Activated CD4-positive, alpha-beta T cell treated with anti-CD3 and anti-CD28 coated beads, Interleukin-2, amount 10 ng/mL, durations not matched to agents 7 days and 5 days (primary cell): Measurements from ENCODE around the gene CUL9. TPM values are rescaled to one million over a fixed set of nuclear protein-coding genes. Genes with fewer than 3 reads are reported as not detected.

ENCODE experiments used
- CTCF ChIA-PET: fragments of 350-600 bp; sonication (Branson Sonifier 250); formaldehyde crosslinking; loops from one replicate; lab custom pipeline; 2021; ENCODE audit warnings: antibody characterized with exemption; lab: Charles Lee
- POLR2A ChIA-PET: fragments of 350-600 bp; sonication (Branson Sonifier 250); formaldehyde crosslinking; loops from one replicate; lab custom pipeline; 2021; ENCODE audit warnings: antibody characterized with exemption; lab: Charles Lee
- DNase-seq: peaks from one replicate; pipeline ENCODE4 v3.0.0-alpha.2; 2020
- H3K27ac Mint-ChIP-seq: one replicate; pipeline ENCODE4 v1.8.0; 2021; ENCODE audit warnings: mild to moderate bottlenecking, moderate library complexity, mixed read lengths
- H3K27me3 Mint-ChIP-seq: one replicate; pipeline ENCODE4 v1.8.0; 2021; ENCODE audit warnings: mixed read lengths
- H3K36me3 Mint-ChIP-seq: one replicate; pipeline ENCODE4 v1.8.0; 2021; ENCODE audit warnings: low read depth, mixed read lengths
- H3K4me1 Mint-ChIP-seq: one replicate; pipeline ENCODE4 v1.8.0; 2021; ENCODE audit warnings: mixed read lengths
- H3K4me3 Mint-ChIP-seq: one replicate; pipeline ENCODE4 v1.8.0; 2021; ENCODE audit warnings: mild to moderate bottlenecking, moderate library complexity, mixed read lengths
- H3K9me3 Mint-ChIP-seq: one replicate; pipeline ENCODE4 v1.8.0; 2021; ENCODE audit warnings: mixed read lengths
- total RNA-seq, 2 experiments: library from RNA; stranded (reverse); gene quantifications; one replicate each; pipeline ENCODE4 v1.2.3, GENCODE V29; 2021

CUL9 gene
- total RNA-seq, 2 experiments from 2014 or later = 57.8 to 60.7 TPM

- Mint-ChIP-seq H3K4me1 (peaks cover 19% of the 10 kb centered on the region), H3K4me3 (no peak within 1 kb of the TSS), H3K27ac (no peak within 1 kb of the TSS), H3K27me3 (peaks cover 27% of the 10 kb centered on the region), H3K36me3 (no peaks in the 10 kb centered on the region), H3K9me3 (no peaks in the 10 kb centered on the region)
- POLR2A ChIA-PET = interaction anchor here (0.6 kb wide), 1 partner anchor 234 kb away, joined by 3 read pairs; the partner anchor contains the start of gene TJAP1
- DNase-seq = peak; percentile 30
- CTCF ChIA-PET = interaction anchor here (0.9 to 3.7 kb wide), 2 partner anchors 13 to 16 kb away, joined by 4 to 21 read pairs; partner anchors contain the start of gene DNPH1
Measured at GRCh38 chr6:43242908-43243663, 61.1 kb downstream of the CUL9 start, which contains the start of gene TTBK1. Gene TTBK1, plus strand, starts transcription at chr6:43243481. Its CDS starts 3,180 bp downstream, at chr6:43246661.

GRCh38 chr6:43243664-43244321 is 61.8 kb downstream of the CUL9 start:
- Mint-ChIP-seq H3K27me3 (peaks cover 27% of the 10 kb centered on the region), H3K9me3 (no peaks in the 10 kb centered on the region), H3K27ac (no peak overlapping the region), H3K36me3 (no peaks in the 10 kb centered on the region), H3K4me3 (no peak overlapping the region), H3K4me1 (peaks cover 19% of the 10 kb centered on the region)
- DNase-seq = no peak
- ChIA-PET POLR2A (no interaction called here), CTCF (interaction anchor here (0.9 to 3.7 kb wide), 2 partner anchors 14 to 17 kb away, joined by 4 to 21 read pairs; partner anchors contain the start of gene DNPH1)

DNA sequence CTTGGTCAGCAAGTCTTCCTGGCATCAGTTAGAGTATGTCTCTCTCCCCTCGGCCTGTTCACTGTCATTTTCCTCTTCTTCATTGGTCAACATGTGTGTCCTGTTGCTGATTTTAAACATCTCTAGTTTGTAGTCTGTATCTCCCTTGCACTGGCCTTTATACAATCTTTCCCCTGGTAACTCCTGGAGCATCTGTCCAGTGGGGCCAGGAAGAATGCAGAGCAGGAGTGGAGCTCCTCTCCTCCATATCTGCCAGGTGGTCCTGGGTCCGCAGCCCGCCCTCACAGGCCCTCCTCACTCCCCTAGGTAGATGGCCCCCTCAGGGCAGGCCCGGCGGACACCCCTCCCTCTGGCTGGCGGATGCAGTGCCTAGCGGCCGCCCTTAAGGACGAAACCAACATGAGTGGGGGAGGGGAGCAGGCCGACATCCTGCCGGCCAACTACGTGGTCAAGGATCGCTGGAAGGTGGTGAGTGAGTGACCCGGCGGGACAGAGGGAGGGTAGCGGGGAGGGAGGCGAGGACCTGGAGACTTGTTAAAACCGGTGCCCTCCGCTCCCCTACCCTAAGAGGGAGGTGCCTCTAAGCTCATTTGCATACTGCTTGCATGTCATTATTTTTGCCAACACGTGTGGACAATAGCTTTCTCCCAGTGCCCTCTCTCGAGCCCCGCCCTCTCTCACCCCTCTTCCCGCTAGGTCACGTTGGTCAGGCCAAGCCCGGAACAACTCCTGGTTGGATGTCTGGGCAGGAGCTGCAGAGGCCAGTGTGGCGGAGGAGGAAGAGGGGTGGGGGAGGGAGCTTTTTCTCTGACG is 64.5 kb downstream of the CUL9 start:
- peak overlapping the region; percentile 82 for H3K27ac Mint-ChIP-seq
- ChIA-PET CTCF (interaction anchor here (0.6 to 3.6 kb wide), 4 partner anchors 17 to 137 kb away, joined by 3 to 15 read pairs (median 4); partner anchors contain the start of gene DNPH1), POLR2A (no interaction called here)
- H3K9me3 Mint-ChIP-seq = no peaks in the 10 kb centered on the region
- peaks cover 25% of the 10 kb centered on the region for H3K4me1 Mint-ChIP-seq
- no peak for DNase-seq
- H3K4me3 Mint-ChIP-seq = peak overlapping the region; percentile 71
- H3K36me3 Mint-ChIP-seq = no peaks in the 10 kb centered on the region
- peaks cover 21% of the 10 kb centered on the region for H3K27me3 Mint-ChIP-seq

DNA sequence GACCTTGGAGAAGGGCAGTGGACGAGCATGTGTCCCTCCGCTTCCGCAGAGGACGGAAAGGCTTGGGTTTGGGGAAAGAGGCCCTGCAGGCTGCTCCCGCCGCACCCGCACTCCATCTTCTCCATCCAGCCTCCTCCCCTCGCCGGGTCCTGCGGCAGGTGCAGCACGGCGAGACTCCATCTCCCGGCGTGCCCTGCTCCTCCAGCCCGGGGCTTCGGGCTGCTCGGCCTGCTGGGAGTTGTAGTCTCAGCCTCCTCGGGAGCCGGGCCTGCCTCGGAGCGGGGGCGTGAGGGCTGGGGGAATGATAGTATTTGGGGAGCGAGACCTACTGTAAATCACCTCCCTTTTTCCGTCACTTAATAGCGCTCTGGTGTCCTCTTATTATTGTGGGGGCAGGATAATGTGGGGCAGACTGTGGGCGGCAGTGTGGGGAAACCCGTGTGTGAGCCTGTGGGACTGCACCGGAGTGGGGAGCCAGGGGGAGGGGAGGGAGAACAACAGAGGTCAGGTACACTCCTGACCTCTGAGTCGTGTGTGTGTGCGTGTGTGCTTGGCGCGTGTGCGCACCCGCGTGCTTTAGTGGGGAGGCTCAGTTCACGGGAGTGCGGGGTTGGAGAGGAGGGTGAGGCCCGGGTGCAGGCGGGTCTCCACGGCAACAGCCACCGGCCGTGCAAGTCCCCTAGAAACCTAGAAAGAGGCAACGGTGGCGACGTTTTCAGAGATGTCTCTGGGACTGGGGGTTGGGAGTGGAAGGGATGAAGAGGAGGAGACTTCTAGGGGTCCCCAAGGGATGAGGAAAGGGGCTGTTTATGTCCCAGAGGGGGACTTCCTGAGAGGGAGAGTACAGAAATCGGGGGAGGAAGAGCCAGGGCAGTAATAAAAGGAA is 65.4 kb downstream of the CUL9 start:
- Mint-ChIP-seq H3K27me3 (peaks cover 19% of the 10 kb centered on the region), H3K4me3 (peak overlapping the region; percentile 71), H3K36me3 (no peaks in the 10 kb centered on the region), H3K4me1 (peaks cover 25% of the 10 kb centered on the region), H3K27ac (peak overlapping the region; percentile 82), H3K9me3 (no peaks in the 10 kb centered on the region)
- ChIA-PET CTCF (interaction anchor here (0.6 to 3.6 kb wide), 4 partner anchors 16 to 137 kb away, joined by 3 to 15 read pairs (median 4); partner anchors contain the start of gene DNPH1), POLR2A (no interaction called here)
- peak; percentile 85 for DNase-seq

DNA sequence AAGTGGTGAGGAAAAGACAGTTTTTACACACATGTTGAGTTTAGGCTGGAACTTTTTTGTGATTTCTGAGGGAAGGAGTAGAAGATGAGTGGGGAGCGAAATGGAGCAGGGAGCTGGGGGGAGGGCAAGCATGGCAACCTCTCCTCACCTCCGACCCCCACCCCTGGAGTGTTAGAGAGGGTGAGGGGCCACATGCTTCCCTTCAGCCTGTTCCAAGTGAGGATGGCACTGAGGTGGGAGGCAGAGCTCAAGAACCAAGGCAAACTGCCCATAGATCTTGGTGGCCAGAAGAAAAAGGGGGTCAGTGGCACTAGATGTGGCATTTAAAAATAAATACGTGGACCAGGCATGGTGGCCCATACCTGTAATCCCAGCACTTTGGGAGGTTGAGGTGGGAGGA is 66.1 kb downstream of the CUL9 start:
- peak overlapping the region; percentile 71 for H3K4me3 Mint-ChIP-seq
- H3K27me3 Mint-ChIP-seq = peaks cover 22% of the 10 kb centered on the region
- DNase-seq = no peak
- POLR2A ChIA-PET = no interaction called here
- no peaks in the 10 kb centered on the region for H3K36me3 Mint-ChIP-seq
- CTCF ChIA-PET = interaction anchor here (1.0 to 3.6 kb wide), 2 partner anchors 19 to 259 kb away, joined by 3 to 15 read pairs; partner anchors contain the start of gene DNPH1
- H3K4me1 Mint-ChIP-seq = peaks cover 25% of the 10 kb centered on the region
- H3K27ac Mint-ChIP-seq = no peak overlapping the region
- no peaks in the 10 kb centered on the region for H3K9me3 Mint-ChIP-seq

DNA sequence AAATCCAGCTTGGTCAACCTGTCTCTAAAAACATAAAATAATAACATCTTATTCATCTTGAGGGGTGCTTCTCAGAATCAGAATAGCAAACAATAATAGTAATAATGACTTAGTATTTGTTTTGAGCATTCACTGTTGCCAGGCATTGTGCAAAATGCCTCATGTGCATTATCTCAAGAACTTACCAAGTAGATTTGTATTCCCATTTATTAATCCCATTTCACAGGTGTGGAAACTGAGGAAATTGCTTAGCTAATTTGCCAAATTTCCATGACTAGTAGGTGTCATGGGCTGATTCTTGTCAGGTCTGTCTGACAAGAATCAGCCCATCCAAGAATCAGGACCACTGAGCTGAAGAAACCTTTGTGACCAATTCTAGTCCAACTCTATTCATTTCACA is 66.8 kb downstream of the CUL9 start:
- Mint-ChIP-seq H3K4me3 (no peak overlapping the region), H3K27me3 (peaks cover 24% of the 10 kb centered on the region)

DNA sequence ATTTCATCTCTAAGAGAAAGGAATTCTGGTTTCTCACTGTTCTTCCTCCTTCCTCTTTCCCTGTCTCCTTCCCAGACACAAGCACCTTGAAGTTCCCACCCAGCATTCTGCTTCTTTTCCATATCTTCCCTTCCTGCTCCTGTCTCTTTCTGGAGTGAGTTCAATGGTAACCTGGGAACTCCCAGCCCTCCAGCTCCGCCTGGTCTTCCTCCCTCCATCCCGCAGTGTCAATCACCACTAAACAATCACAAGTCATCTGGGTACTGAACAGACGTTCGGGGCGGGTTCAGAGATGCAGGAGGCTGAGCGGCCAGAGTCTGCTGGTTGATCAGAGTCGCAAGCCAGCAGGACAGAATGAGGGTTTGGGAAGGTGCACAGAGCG is 69.0 kb downstream of the CUL9 start:
- Mint-ChIP-seq H3K36me3 (no peaks in the 10 kb centered on the region), H3K27ac (no peak overlapping the region), H3K4me3 (no peak overlapping the region), H3K27me3 (peaks cover 24% of the 10 kb centered on the region), H3K9me3 (no peaks in the 10 kb centered on the region), H3K4me1 (peaks cover 25% of the 10 kb centered on the region)
- ChIA-PET POLR2A (no interaction called here), CTCF (interaction anchor here (0.8 to 1.5 kb wide), 2 partner anchors 17 to 57 kb away, joined by 3 to 5 read pairs; partner anchors contain the start of gene CRIP3)
- DNase-seq = no peak

More for the DNA sequence above, 66.8 kb downstream of the CUL9 start:
- no peaks in the 10 kb centered on the region for H3K9me3 Mint-ChIP-seq
- CTCF ChIA-PET = interaction anchor here (1.0 to 3.6 kb wide), 2 partner anchors 20 to 258 kb away, joined by 3 to 15 read pairs; partner anchors contain the start of gene DNPH1
- DNase-seq = no peak
- no peak overlapping the region for H3K27ac Mint-ChIP-seq
- POLR2A ChIA-PET = no interaction called here
- no peaks in the 10 kb centered on the region for H3K36me3 Mint-ChIP-seq
- H3K4me1 Mint-ChIP-seq = peaks cover 25% of the 10 kb centered on the region

DNA sequence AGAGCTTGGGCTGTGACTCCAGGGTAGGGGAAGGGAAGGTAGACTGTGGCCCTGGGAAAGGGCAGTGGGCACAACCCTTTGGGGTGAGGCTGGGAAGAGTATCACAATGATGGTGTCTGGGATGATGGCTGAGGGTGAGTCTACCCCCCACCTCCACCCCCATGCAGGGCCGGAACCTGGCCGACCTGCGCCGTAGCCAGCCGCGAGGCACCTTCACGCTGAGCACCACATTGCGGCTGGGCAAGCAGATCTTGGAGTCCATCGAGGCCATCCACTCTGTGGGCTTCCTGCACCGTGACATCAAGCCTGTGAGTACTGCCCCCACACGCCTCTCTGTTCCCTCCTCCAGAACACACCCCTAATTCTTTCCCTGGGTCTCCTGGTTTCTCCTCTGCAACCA is 71.4 kb downstream of the CUL9 start:
- Mint-ChIP-seq H3K9me3 (no peaks in the 10 kb centered on the region), H3K4me3 (no peak overlapping the region), H3K36me3 (no peaks in the 10 kb centered on the region), H3K27ac (no peak overlapping the region), H3K27me3 (peaks cover 24% of the 10 kb centered on the region), H3K4me1 (peaks cover 10% of the 10 kb centered on the region)
- DNase-seq = no peak
- ChIA-PET POLR2A (interaction anchor here (0.7 kb wide), 1 partner anchor 69 kb away, joined by 3 read pairs; no protein-coding TSS in a partner anchor), CTCF (interaction anchor here (2.4 kb wide), 1 partner anchor 24 kb away, joined by 10 read pairs; the partner anchor contains the start of gene DNPH1)

DNA sequence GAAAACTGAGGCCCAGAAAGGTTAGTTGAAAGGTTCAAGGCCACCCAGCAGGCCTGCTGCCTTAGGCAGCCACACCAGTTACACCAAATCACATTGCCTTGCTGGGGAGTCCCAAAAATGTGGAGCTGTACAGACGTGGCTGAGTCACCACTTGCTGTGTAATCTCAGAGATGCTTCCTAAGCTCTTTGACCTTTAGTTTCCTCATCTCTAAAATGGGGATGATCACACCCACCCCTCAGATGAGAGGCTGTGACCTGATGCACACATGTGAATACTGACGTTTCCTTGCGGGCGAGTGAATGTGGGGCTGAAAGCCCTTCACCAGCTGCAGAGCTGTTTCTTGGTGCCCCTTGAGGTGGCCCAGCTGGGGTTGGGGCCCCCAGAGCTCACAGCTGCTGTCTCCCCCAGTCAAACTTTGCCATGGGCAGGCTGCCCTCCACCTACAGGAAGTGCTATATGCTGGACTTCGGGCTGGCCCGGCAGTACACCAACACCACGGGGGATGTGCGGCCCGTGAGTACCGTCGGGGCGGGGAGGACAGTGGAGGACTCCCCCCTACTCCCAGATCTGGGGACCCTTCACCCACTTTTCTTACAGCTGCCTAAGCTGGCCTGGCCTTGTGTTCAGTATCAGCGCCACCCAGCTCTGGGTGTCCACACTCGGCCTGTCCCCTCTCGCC is 72.3 kb downstream of the CUL9 start:
- ChIA-PET POLR2A (interaction anchor here (0.6 kb wide), 1 partner anchor 137 kb away, joined by 3 read pairs; no protein-coding TSS in a partner anchor), CTCF (interaction anchor here (1.4 to 2.4 kb wide), 2 partner anchors 9 to 25 kb away, joined by 3 to 10 read pairs; partner anchors contain the start of gene DNPH1)
- H3K36me3 Mint-ChIP-seq = no peaks in the 10 kb centered on the region
- H3K27me3 Mint-ChIP-seq = peaks cover 21% of the 10 kb centered on the region
- H3K4me1 Mint-ChIP-seq = peaks cover 10% of the 10 kb centered on the region
- no peak overlapping the region for H3K4me3 Mint-ChIP-seq
- no peak for DNase-seq
- no peaks in the 10 kb centered on the region for H3K9me3 Mint-ChIP-seq
- no peak overlapping the region for H3K27ac Mint-ChIP-seq

DNA sequence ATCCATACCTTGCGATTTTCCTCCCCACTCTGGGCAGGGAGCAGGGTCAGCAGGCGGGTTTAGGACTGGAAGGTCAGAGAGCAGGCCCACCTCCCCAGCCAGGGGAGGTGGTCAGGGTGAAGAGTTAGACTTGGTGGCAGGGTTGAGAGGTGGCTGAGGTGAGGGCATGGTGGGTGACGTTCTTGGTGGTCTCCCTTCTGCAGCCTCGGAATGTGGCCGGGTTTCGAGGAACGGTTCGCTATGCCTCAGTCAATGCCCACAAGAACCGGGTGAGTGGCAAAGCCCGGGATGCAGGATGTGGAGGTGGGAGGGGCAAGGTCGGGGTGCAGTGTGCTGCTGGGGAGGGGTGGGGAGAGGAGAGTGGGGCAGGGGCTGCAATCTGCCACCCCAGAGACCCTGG is 72.8 kb downstream of the CUL9 start:
- CTCF ChIA-PET = interaction anchor here (0.8 to 2.4 kb wide), 3 partner anchors 9 to 25 kb away, joined by 3 to 10 read pairs (median 3); partner anchors contain the start of gene DNPH1
- no peaks in the 10 kb centered on the region for H3K36me3 Mint-ChIP-seq
- POLR2A ChIA-PET = no interaction called here
- H3K27me3 Mint-ChIP-seq = peaks cover 21% of the 10 kb centered on the region
- no peak for DNase-seq
- no peak overlapping the region for H3K4me3 Mint-ChIP-seq
- no peaks in the 10 kb centered on the region for H3K9me3 Mint-ChIP-seq
- H3K27ac Mint-ChIP-seq = no peak overlapping the region
- H3K4me1 Mint-ChIP-seq = peaks cover 10% of the 10 kb centered on the region
